ENCODE results near the gene RALGPS1.

GRCh38 chr9:127118597-127119319, 204.2 kb downstream of the RALGPS1 start:
- TF ChIP-seq CTCF (IDR thresholded peaks at IDR 0.05; ENCODE audit: low read depth, low read length), result no peak
- no peak for TF ChIP-seq MAX (IDR thresholded peaks at IDR 0.05; ENCODE audit: low read depth, low read length)
- TF ChIP-seq POLR2A (IDR thresholded peaks at IDR 0.05; ENCODE audit: extremely low read depth, insufficient read length), result no peak
